Body of pancreas (tissue), 4 donors: ENCODE data around the gene SH2D5. TPM values are rescaled to one million over a fixed set of nuclear protein-coding genes. Genes with fewer than 3 reads are reported as not detected.

Experiments used
- ATAC-seq: fragments of 150-250 bp; one replicate; pipeline ENCODE4 v1.9.1; 2016
- DNase-seq, 4 donors: peaks; one replicate each; pipeline ENCODE4 v3.0.0-alpha.2; 2019
- H3K27ac ChIP-seq, 4 donors: fragments of 200-600 bp; sonication (generic); 1 replicate in 3 of 4; 2 replicates in 1 of 4; pipeline versions ENCODE4 v1.5.1 to v1.6.1; 2016 to 2019; ENCODE audit warnings: mild to moderate bottlenecking in 1 of 4, mixed read lengths in 1 of 4, moderate library complexity in 1 of 4
- H3K27me3 ChIP-seq, 2 donors: fragments of 200-600 bp; sonication (generic); one replicate each; pipeline ENCODE4 v1.6.0; 2016; ENCODE audit warnings: mild to moderate bottlenecking in 1 of 2
- H3K36me3 ChIP-seq, 2 donors: fragments of 200-600 bp; sonication (generic); replicated peaks in 1 of 2; 2 replicates each; pipeline ENCODE4 v1.5.1; 2016; ENCODE audit warnings: low read depth in 2 of 2; ENCODE audit not compliant: insufficient read depth in 1 of 2
- H3K4me1 ChIP-seq: fragments of 200-600 bp; sonication (generic); one replicate; pipeline ENCODE4 v1.6.0; 2016
- H3K4me3 ChIP-seq, 2 donors: fragments of 200-600 bp; sonication (generic); 1 replicate in 1 of 2; 2 replicates in 1 of 2; pipeline ENCODE4 v1.5.1; 2016 to 2019
- H3K9me3 ChIP-seq, 3 donors: fragments of 200-600 bp; sonication (generic); 1 replicate in 2 of 3; 2 replicates in 1 of 3; pipeline ENCODE4 v1.5.1; 2016
- CTCF ChIP-seq, 7 experiments: fragments of 450-650 bp in 4 of 7; fragments of 200-600 bp in 3 of 7; sonication (generic) in 3 of 7; IDR thresholded peaks; one replicate each; pipeline ENCODE4 v1.5.1; 2016 to 2019; ENCODE audit warnings: antibody characterized with exemption in 7 of 7
- POLR2A ChIP-seq, 3 donors: fragments of 450-650 bp; IDR thresholded peaks; one replicate each; pipeline ENCODE4 v1.6.1; 2016; ENCODE audit warnings: antibody characterized with exemption in 3 of 3, mild to moderate bottlenecking in 2 of 3
- WGBS, 2 donors: methylation state at CpG; one replicate each; pipeline ENCODE4 v1.1.5; 2017; 5-methylcytosine and 5-hydroxymethylcytosine counted together
- intact Hi-C: fragments of 100-400 bp; cut with DNase I; formaldehyde crosslinking; loops from one replicate; pipeline ENCODE4 v1.15.1; 2023
- total RNA-seq, 2 donors: library from RNA; depleted of rRNA; stranded (reverse); fragments of >200 nt; gene quantifications; one replicate each; pipeline ENCODE4 v1.1.0, GENCODE V29; 2016

SH2D5 gene
- total RNA-seq, 2 donors from 2014 or later, result not detected

GRCh38 chr1:20751462-20751990, 19.0 kb upstream of the SH2D5 start:
- Histone ChIP-seq H3K36me3 (peaks cover 0 to 22% of the 10 kb centered on the region in 2 donors), H3K27me3 (no peaks in the 10 kb centered on the region), H3K4me3 (no peak overlapping the region), H3K4me1 (no peaks in the 10 kb centered on the region), H3K27ac (no peak overlapping the region), H3K9me3 (no peaks in the 10 kb centered on the region)
- DNase-seq (no peak), ATAC-seq (no peak)
- TF ChIP-seq POLR2A (IDR thresholded peaks at IDR 0.05), result no peak
- TF ChIP-seq CTCF (IDR thresholded peaks at IDR 0.05), result no peak
- intact Hi-C loops, result no loop called here
- WGBS, 2 donors, result 66 to 74% methylated on average over 3 of the region's 3 CpGs

- H3K27me3 ChIP-seq, result no peaks in the 10 kb centered on the region
- TF ChIP-seq POLR2A (IDR thresholded peaks at IDR 0.05), result no peak
- ATAC-seq (no peak), DNase-seq (no peak)
- intact Hi-C loops, result no loop called here
- H3K36me3 ChIP-seq, result peaks cover 3 to 39% of the 10 kb centered on the region in 2 donors
- H3K4me3 ChIP-seq, result no peak overlapping the region
- no peak overlapping the region for H3K27ac ChIP-seq
- H3K4me1 ChIP-seq, result no peaks in the 10 kb centered on the region
- no peaks in the 10 kb centered on the region for H3K9me3 ChIP-seq
These were observed 10.2 kb upstream of the SH2D5 start for GRCh38 chr1:20742671-20743070.

GRCh38 chr1:20740781-20741180, 8.3 kb upstream of the SH2D5 start:
- WGBS, 2 donors, result 59 to 68% methylated on average over 2 of the region's 2 CpGs
- ATAC-seq, result no peak
- H3K27ac ChIP-seq, result no peak overlapping the region
- TF ChIP-seq CTCF (IDR thresholded peaks at IDR 0.05), result no peak
- TF ChIP-seq POLR2A (IDR thresholded peaks at IDR 0.05), result no peak
- intact Hi-C loops, result no loop called here
- no peaks in the 10 kb centered on the region for H3K4me1 ChIP-seq
- DNase-seq, result no peak
- no peaks in the 10 kb centered on the region for H3K27me3 ChIP-seq
- H3K36me3 ChIP-seq, result peaks cover 3 to 28% of the 10 kb centered on the region in 2 donors
- no peaks in the 10 kb centered on the region for H3K9me3 ChIP-seq
- no peak overlapping the region for H3K4me3 ChIP-seq

GRCh38 chr1:20739225-20739624, 6.7 kb upstream of the SH2D5 start:
- no peaks in the 10 kb centered on the region for H3K27me3 ChIP-seq
- intact Hi-C loops, result no loop called here
- H3K4me3 ChIP-seq, result no peak overlapping the region
- ATAC-seq (no peak), DNase-seq (no peak)
- H3K4me1 ChIP-seq, result no peaks in the 10 kb centered on the region
- peaks cover 0 to 14% of the 10 kb centered on the region in 2 donors for H3K36me3 ChIP-seq
- H3K27ac ChIP-seq, result no peak overlapping the region
- WGBS, 2 donors, result 63 to 89% methylated on average over 2 of the region's 2 CpGs
- no peaks in the 10 kb centered on the region for H3K9me3 ChIP-seq
- TF ChIP-seq CTCF (IDR thresholded peaks at IDR 0.05) (no peak), POLR2A (IDR thresholded peaks at IDR 0.05) (no peak)

- H3K36me3 ChIP-seq, result peaks cover 0 to 8% of the 10 kb centered on the region in 2 donors
- no peaks in the 10 kb centered on the region for H3K9me3 ChIP-seq
- H3K27me3 ChIP-seq, result peaks cover 0 to 3% of the 10 kb centered on the region in 2 donors
- no peak for ATAC-seq
- TF ChIP-seq POLR2A (IDR thresholded peaks at IDR 0.05) (no peak), CTCF (IDR thresholded peaks at IDR 0.05) (no peak)
- H3K4me1 ChIP-seq, result peaks cover 24% of the 10 kb centered on the region
- H3K4me3 ChIP-seq, result no peak overlapping the region
- H3K27ac ChIP-seq, result no peak overlapping the region
- intact Hi-C loops, result no loop called here
- DNase-seq, result no peak
- 84 to 86% methylated on average over 7 of the region's 7 CpGs for WGBS, 2 donors
These were observed 3.1 kb upstream of the SH2D5 start for GRCh38 chr1:20735581-20736111.
